Stimulated activated CD4-positive, alpha-beta T cell treated with anti-CD3 and anti-CD28 coated beads, Interleukin-4, amount 100 ng/mL, for 24 hours (primary cell): ENCODE results near the gene SHANK1.
"Not testable (repeated sequence)": the region's sequence is repeated elsewhere in the genome, so short reads cannot be mapped to it uniquely, and the experiment has no call there.

Experiments
- DNase-seq: peaks from one replicate; pipeline ENCODE4 v3.0.0-alpha.2; 2020

SHANK1 gene

DNA sequence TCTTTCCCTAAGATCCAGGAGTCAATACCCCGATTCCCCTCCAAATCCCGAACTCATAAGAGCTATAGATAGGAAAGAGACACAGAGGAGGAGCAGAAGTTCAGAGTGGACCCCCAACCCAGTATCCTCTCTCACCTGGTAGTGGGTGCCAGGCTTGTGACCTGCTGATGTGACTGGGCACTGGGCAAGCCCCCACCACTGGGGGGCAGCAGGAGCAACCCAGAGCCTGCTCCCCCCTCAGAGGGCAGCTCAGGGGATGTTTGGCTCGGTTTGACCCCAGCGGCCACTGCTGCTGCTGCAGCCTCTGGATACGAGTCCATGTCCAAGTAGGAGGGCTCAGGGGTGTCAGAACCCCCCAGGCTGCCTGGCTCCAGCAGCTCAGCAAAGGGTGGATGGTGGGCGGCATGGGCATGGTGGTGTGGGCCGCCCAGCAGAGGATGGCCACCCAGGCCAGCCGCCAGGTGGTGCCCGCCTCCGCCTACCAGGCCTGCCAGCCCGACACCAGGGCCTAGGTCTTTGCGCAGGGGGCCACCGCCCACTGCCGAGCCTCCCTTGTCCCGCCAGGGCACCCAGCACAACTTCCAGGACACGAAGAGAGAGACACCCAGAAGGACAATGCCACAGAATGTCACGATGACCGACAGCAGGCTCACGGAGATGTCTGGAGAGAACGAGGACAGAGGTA is 87.3 kb downstream of the SHANK1 start:
- no peak for DNase-seq

- DNase-seq: no peak
These were observed 89.8 kb downstream of the SHANK1 start for GRCh38 chr19:50629801-50630200.

DNA sequence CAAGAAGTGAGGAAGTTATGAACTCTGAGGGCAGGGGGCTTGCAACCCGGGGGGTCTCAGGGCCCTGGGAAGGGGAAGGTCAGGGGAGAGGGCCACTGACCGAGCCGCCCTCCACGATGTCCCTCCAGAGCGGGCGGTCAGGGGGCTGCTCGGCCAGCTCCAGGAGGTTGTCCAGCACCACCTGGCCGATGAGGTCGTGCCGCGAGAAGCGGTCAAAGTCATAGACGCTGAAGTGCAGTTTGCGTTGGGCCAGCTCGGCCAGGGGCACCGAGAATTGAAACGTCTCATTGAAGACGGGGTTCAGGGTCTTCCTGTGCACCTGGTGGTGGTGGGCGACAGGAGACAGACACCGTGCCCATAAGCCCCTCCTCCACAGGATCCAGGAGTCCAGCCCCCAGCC is 90.4 kb downstream of the SHANK1 start:
- DNase-seq: no peak

DNA sequence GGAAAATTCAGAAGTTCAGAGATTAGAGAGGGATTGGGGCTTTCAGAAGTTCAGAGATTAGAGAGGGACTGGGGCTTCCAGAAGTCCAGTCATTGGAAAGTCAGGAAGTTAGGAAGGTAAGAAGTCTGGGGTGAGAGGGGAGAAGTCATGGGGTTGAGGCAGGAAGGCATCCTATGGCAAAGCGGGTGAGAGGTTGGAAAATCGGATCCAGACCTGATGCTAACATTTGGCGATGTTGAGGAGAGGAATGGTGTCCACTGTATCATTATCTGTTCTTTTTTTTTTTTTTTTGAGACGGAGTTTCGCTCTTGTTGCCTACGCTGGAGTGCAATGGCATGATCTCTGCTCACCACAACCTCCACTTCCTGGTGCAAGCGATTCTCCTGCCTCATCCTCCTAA is 91.1 kb downstream of the SHANK1 start:
- no peak for DNase-seq

GRCh38 chr19:50628146-50628545 is 91.5 kb downstream of the SHANK1 start:
- no peak for DNase-seq

GRCh38 chr19:50626795-50627194 is 92.8 kb downstream of the SHANK1 start:
- no peak for DNase-seq

GRCh38 chr19:50626011-50626410 is 93.6 kb downstream of the SHANK1 start:
- DNase-seq: no peak

- DNase-seq: no peak
These were observed 94.5 kb downstream of the SHANK1 start for GRCh38 chr19:50624949-50625600.

DNA sequence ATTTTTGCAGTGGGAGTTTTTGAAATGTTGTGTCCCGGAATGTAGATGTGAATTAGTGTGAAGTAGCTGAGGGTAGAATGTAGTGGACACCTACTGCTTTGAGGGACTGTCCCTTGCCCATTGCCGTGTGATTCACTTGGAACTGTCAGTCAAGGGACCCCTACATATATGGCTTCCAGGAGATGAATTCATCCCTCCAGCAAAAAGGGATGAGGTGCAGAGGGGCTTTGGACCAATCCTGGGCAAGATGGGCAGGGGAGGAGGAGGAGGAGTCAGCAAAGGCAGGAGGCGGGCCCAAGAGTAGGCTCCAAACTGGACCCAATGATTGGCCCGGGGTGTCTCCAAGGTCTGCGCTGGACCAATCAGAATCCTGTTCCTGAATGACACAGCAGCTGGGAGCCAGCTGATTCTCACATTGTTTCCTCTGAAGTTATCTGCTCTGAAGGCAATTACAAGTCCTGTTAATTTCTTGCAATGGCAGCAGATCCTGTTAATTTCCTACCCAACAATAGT is 99.2 kb downstream of the SHANK1 start:
- not testable (repeated sequence) for DNase-seq

DNA sequence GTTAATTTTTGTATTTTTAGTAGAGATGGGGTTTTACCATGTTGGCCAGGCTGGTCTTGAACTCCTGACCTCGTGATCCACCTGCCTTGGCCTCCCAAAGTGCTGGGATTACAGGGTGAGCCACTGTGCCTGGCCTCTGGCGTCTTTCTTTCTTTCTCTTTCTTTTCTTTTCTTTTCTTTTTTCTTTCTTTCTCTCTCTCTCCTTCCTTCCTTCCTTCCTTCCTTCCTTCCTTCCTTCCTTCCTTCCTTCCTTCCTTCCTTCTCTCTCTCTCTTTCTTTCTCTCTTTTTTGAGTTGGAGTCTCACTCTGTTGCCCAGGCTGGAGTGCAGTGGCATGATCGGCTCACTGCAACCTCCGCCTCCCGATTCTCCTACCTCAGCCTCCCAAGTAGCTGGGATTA is 100.4 kb downstream of the SHANK1 start:
- DNase-seq: not testable (repeated sequence)

DNA sequence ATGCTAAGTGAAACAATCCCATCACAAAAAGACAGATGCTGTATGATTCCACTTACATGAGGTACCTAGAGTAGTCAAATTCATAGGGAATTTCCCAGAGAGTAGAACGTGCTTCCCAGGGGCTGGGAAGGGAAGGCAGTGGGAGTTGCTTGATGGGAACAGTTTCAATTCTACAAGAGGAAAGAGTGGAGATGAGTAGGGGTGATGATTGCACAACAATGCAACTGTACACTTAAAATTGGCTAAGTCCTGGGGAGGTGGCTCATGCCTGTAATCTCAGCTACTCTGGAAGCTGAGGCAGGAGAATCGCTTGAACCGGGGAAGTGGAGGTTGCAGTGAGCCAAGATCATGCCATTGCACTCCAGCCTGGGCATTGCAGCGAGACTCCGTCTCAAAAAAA is 101.2 kb downstream of the SHANK1 start:
- not testable (repeated sequence) for DNase-seq

DNA sequence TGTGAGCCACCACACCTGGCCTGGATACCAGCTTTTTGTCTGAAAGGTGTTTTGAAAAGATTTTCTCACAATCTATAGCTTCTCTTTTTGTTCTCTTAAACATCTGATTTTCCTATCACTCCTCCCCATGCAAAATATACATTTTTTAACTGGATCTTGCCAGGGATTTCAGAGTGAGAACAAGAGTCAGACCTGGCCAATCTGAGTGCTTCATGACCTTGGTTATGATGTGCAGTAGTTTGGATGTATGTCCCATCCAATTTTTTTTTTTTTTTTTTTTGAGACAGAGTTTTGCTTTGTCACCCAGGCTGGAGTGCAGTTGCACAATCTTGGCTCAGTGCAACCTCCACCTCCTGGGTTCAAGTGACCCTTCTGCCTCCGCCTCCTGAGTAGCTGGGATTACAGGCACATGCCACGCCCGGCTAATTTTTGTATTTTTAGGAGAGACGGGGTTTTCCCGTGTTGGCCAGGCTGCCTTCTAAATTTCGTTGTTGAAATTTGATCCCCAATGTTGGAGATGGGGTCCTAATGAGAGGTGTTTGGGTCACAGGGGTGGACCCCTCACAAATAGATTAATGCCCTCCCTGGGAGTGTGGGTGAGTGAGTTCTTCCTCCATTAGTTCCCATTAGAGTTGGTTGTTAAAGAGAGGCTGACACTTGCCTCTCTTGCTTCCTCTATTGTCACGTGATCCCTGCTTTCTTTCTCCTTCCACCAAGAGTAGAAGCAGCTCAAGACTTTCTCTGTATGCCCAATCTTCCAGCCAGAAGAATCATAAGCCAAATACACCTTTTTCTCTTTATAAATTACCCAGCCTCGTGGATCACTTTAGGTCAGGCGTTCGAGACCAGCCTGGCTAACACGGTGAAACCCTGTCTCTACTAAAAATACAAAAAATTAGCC is 106.8 kb downstream of the SHANK1 start:
- not testable (repeated sequence) for DNase-seq
